ENCODE results near the gene CARNS1.

- peak; percentile 27 to 49 for TF ChIP-seq CTCF (conservative IDR thresholded peaks at IDR 0.05 in 1 of 2, IDR thresholded peaks at IDR 0.05 in 1 of 2; ENCODE audit: extremely low read depth in 1 of 2, insufficient read depth in 1 of 2, low read depth in 1 of 2, low read length in 2 of 2)
- no peak for TF ChIP-seq EZH2 (IDR thresholded peaks at IDR 0.05; ENCODE audit: borderline replicate concordance, low read length)
These were observed 24.1 kb downstream of the CARNS1 start for GRCh38 chr11:67439321-67440228.

All from mammary epithelial cell (primary cell).